Liver (tissue), 3 donors: Measurements from ENCODE around the gene UBA1.

Experiments used
- CTCF ChIP-seq: fragments of 150-350 bp; IDR thresholded peaks from 2 replicates; pipeline ENCODE4 v1.5.1; 2017; ENCODE audit warnings: improper control_type of control experiment, low read depth, low read length; ENCODE audit not compliant: missing input control
- HNF4G ChIP-seq: IDR thresholded peaks from 2 replicates; pipeline ENCODE4 v1.6.1; 2016; ENCODE audit warnings: antibody characterized with exemption
- JUND ChIP-seq, 2 donors: IDR thresholded peaks; 2 replicates each; pipeline ENCODE4 v1.6.1; 2016; ENCODE audit warnings: antibody characterized with exemption in 2 of 2
- RAD21 ChIP-seq, 2 donors: IDR thresholded peaks; 2 replicates each; pipeline ENCODE4 v1.6.1; 2016; ENCODE audit warnings: antibody characterized with exemption in 2 of 2, mild to moderate bottlenecking in 2 of 2
- TAF1 ChIP-seq: conservative IDR thresholded peaks from 2 replicates; pipeline ENCODE4 v1.6.1; 2016; ENCODE audit warnings: antibody characterized with exemption, mild to moderate bottlenecking
- YY1 ChIP-seq: IDR thresholded peaks from 2 replicates; pipeline ENCODE4 v1.6.1; 2016; ENCODE audit warnings: antibody characterized with exemption, mild to moderate bottlenecking
- TF ChIP-seq, protein P1 (sequence below): IDR thresholded peaks from 2 replicates; pipeline ENCODE4 v1.6.1; 2016; ENCODE audit warnings: antibody characterized with exemption
- TF ChIP-seq, protein P2 (sequence below): IDR thresholded peaks from 2 replicates; pipeline ENCODE4 v1.6.1; 2016; ENCODE audit warnings: antibody characterized with exemption
- donor health status: healthy.
- donor health status: healthy.

DNA sequence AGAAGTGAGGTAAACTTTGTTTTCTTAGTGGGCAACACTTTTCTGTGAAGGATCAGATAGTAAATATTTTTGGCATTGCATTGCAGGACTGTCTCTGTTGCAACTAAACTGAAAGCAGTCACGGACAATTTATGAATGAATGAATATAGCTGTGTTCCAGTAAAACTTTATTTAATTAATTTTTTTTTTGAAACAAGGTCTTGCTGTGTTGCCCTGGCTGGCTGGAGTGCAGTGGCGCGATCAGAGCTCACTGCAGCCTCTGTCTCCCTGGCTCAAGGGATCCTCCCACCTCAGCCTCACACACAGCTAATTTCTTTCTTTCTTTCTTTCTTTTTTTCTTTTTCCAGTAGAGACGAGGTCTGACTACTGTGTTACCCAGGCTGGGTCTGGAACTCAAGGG lies 32.8 kb upstream of the UBA1 start:
- TF ChIP-seq CTCF (no peak), RAD21 (IDR thresholded peaks at IDR 0.05) (no peak), YY1 (no peak), TAF1 (no peak), JUND (IDR thresholded peaks at IDR 0.05) (no peak), HNF4G (no peak)
- TF ChIP-seq, protein P1, sequence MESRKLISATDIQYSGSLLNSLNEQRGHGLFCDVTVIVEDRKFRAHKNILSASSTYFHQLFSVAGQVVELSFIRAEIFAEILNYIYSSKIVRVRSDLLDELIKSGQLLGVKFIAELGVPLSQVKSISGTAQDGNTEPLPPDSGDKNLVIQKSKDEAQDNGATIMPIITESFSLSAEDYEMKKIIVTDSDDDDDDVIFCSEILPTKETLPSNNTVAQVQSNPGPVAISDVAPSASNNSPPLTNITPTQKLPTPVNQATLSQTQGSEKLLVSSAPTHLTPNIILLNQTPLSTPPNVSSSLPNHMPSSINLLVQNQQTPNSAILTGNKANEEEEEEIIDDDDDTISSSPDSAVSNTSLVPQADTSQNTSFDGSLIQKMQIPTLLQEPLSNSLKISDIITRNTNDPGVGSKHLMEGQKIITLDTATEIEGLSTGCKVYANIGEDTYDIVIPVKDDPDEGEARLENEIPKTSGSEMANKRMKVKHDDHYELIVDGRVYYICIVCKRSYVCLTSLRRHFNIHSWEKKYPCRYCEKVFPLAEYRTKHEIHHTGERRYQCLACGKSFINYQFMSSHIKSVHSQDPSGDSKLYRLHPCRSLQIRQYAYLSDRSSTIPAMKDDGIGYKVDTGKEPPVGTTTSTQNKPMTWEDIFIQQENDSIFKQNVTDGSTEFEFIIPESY, result no peak
- TF ChIP-seq, protein P2, sequence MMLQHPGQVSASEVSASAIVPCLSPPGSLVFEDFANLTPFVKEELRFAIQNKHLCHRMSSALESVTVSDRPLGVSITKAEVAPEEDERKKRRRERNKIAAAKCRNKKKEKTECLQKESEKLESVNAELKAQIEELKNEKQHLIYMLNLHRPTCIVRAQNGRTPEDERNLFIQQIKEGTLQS, result no peak
